SU-DHL-6 (cell line): ENCODE results near the gene HNRNPH3.

Source experiments
- H2AFZ ChIP-seq: fragments of 200-600 bp; sonication (generic); 2 replicates; pipeline ENCODE4 v1.6.1; 2014; ENCODE audit warnings: low read depth, mild to moderate bottlenecking, moderate library complexity, mixed read lengths, antibody characterized with exemption, low read length; ENCODE audit not compliant: severe bottlenecking
- H3F3A ChIP-seq: fragments of 200-600 bp; shearing (Covaris generic); 2 replicates; pipeline ENCODE4 v1.6.0; 2016; ENCODE audit warnings: antibody characterized with exemption, mild to moderate bottlenecking; ENCODE audit not compliant: insufficient read depth
- H3K27ac ChIP-seq: fragments of 200-600 bp; sonication (generic); 2 replicates; pipeline ENCODE4 v1.5.1; 2016; ENCODE audit warnings: low read depth, mild to moderate bottlenecking, low read length, moderate library complexity, mixed read lengths
- H3K27me3 ChIP-seq: fragments of 200-600 bp; sonication (generic), shearing (Covaris generic); 2 replicates; pipeline ENCODE4 v1.6.0; 2014; ENCODE audit warnings: mild to moderate bottlenecking, low read length
- H3K36me3 ChIP-seq: fragments of 200-600 bp; sonication (generic); 2 replicates; pipeline ENCODE4 v1.6.1; 2014; ENCODE audit warnings: mild to moderate bottlenecking, low read length, mixed read lengths
- H3K4me2 ChIP-seq: fragments of 300-600, 200-600 bp; shearing (Covaris generic), sonication (generic); 2 replicates; pipeline ENCODE4 v1.6.0; 2014; ENCODE audit warnings: low read length, low read depth, mild to moderate bottlenecking; ENCODE audit not compliant: poor library complexity, severe bottlenecking
- H3K4me3 ChIP-seq: fragments of 200-600 bp; sonication (generic); 2 replicates; pipeline ENCODE4 v1.5.1; 2014; ENCODE audit warnings: antibody characterized with exemption, low read length, mild to moderate bottlenecking, mixed read lengths; ENCODE audit not compliant: insufficient read depth, poor library complexity, severe bottlenecking
- H3K79me2 ChIP-seq: fragments of 200-600 bp; sonication (generic); 2 replicates; pipeline ENCODE4 v1.6.1; 2014; ENCODE audit warnings: mild to moderate bottlenecking, low read length, moderate library complexity; ENCODE audit not compliant: insufficient read depth
- H3K9ac ChIP-seq: fragments of 200-600 bp; sonication (generic); 2 replicates; pipeline ENCODE4 v1.7.0; 2014; ENCODE audit warnings: mild to moderate bottlenecking, low read length
- H3K9me2 ChIP-seq: fragments of 200-600 bp; sonication (generic); replicated peaks from 2 replicates; pipeline ENCODE4 v1.6.1; 2014; ENCODE audit warnings: low read length; ENCODE audit not compliant: insufficient read depth
- H3K9me3 ChIP-seq: fragments of 200-600 bp; sonication (generic); 2 replicates; pipeline ENCODE4 v1.6.1; 2014; ENCODE audit warnings: low read length, mixed read lengths; ENCODE audit not compliant: insufficient read depth
- H4K20me1 ChIP-seq: fragments of 200-600 bp; sonication (generic); 2 replicates; pipeline ENCODE4 v1.6.1; 2014; ENCODE audit warnings: low read depth, mild to moderate bottlenecking, antibody characterized with exemption, low read length, moderate library complexity, mixed read lengths
- CTCF ChIP-seq: fragments of 200-600 bp; sonication (generic); IDR thresholded peaks from one replicate; pipeline ENCODE4 v1.5.1; 2017; ENCODE audit warnings: antibody characterized with exemption, mild to moderate bottlenecking, low read length, moderate library complexity; ENCODE audit not compliant: insufficient read depth, poor library complexity, severe bottlenecking
- EZH2phosphoT487 ChIP-seq: fragments of 200-600 bp; sonication (generic), shearing (Covaris generic); conservative IDR thresholded peaks from 2 replicates; pipeline ENCODE4 v1.6.1; 2018; ENCODE audit warnings: mild to moderate bottlenecking, antibody characterized with exemption, low read length, moderate library complexity, mixed read lengths

Gene HNRNPH3

GRCh38 chr10:68290736-68291135 lies 41.1 kb upstream of the HNRNPH3 start:
- H3K9me3 ChIP-seq, result no peaks in the 10 kb centered on the region
- H4K20me1 ChIP-seq, result no peaks in the 10 kb centered on the region
- H3K27me3 ChIP-seq, result no peaks in the 10 kb centered on the region
- no peak for TF ChIP-seq CTCF
- TF ChIP-seq EZH2phosphoT487, result no peak
- no peaks in the 10 kb centered on the region for H3K79me2 ChIP-seq
- no peak overlapping the region for H3K4me2 ChIP-seq
- H2AFZ ChIP-seq, result no peak overlapping the region
- no peak overlapping the region for H3K9ac ChIP-seq
- H3K36me3 ChIP-seq, result no peaks in the 10 kb centered on the region
- no peaks in the 10 kb centered on the region for H3K9me2 ChIP-seq
- H3K27ac ChIP-seq, result no peak overlapping the region
- no peaks in the 10 kb centered on the region for H3F3A ChIP-seq
- H3K4me3 ChIP-seq, result no peak overlapping the region

- Histone ChIP-seq H3K9me3 (no peaks in the 10 kb centered on the region), H3K27ac (peak overlapping the region; percentile 81), H3F3A (peaks cover 28% of the 10 kb centered on the region), H4K20me1 (no peaks in the 10 kb centered on the region), H3K4me2 (peak overlapping the region; percentile 65), H3K27me3 (no peaks in the 10 kb centered on the region), H3K79me2 (no peaks in the 10 kb centered on the region), H2AFZ (peak overlapping the region; percentile 92), H3K36me3 (no peaks in the 10 kb centered on the region), H3K9me2 (no peaks in the 10 kb centered on the region), H3K9ac (peak overlapping the region; percentile 56), H3K4me3 (peak overlapping the region; percentile 40)
- TF ChIP-seq EZH2phosphoT487 (no peak), CTCF (no peak)
These were observed 34.8 kb upstream of the HNRNPH3 start for GRCh38 chr10:68296843-68297663.

- Histone ChIP-seq H2AFZ (peak overlapping the region; percentile 20), H3K27me3 (no peaks in the 10 kb centered on the region), H4K20me1 (no peaks in the 10 kb centered on the region), H3K27ac (peak overlapping the region; percentile 96), H3K9me3 (no peaks in the 10 kb centered on the region), H3K4me2 (peak overlapping the region; percentile 91), H3K36me3 (no peaks in the 10 kb centered on the region), H3K4me3 (peak overlapping the region; percentile 5), H3K9me2 (no peaks in the 10 kb centered on the region), H3F3A (peaks cover 25% of the 10 kb centered on the region), H3K79me2 (no peaks in the 10 kb centered on the region), H3K9ac (peak overlapping the region; percentile 56)
- TF ChIP-seq CTCF (no peak), EZH2phosphoT487 (no peak)
These were observed 30.6 kb upstream of the HNRNPH3 start for GRCh38 chr10:68301301-68301700.
